ENCODE measurements around the gene RABAC1. TPM values are rescaled to one million over a fixed set of nuclear protein-coding genes. Genes with fewer than 3 reads are reported as not detected.

Gene RABAC1
- total and polyA plus RNA-seq, 2 of the 4 experiments (the other 2 are of a cell fraction) = 117 to 276 TPM

- Histone ChIP-seq H2BK20ac (ENCODE audit: low read depth, low read length) (no peak overlapping the region), H3K27ac (ENCODE audit: insufficient read depth, low read length) (no peak overlapping the region), H3K23ac (ENCODE audit: low read depth, low read length) (no peak overlapping the region), H2BK15ac (ENCODE audit: low read depth, low read length) (no peak overlapping the region), H3K79me1 (ENCODE audit: low read depth in 1 of 2, low read length in 2 of 2) (no peaks in the 10 kb centered on the region), H4K20me1 (ENCODE audit: insufficient read depth, low read length) (peaks cover 4% of the 10 kb centered on the region), H3K14ac (replicated peaks; ENCODE audit: low read depth, low read length) (no peak overlapping the region), H3K56ac (ENCODE audit: extremely low read depth, insufficient read depth, low read length) (no peak overlapping the region), H4K8ac (ENCODE audit: low read depth in 2 of 2, low read length in 2 of 2) (no peak overlapping the region), H4K91ac (ENCODE audit: insufficient read depth, low read depth, low read length) (no peak overlapping the region), H3K36me3 (ENCODE audit: control insufficient read depth, insufficient read depth, low read length) (no peaks in the 10 kb centered on the region), H3K18ac (ENCODE audit: low read depth, low read length) (no peak overlapping the region), H3K9ac (ENCODE audit: low read depth, low read length) (no peak overlapping the region), H3K9me3 (ENCODE audit: control insufficient read depth, insufficient read depth, low read length) (no peaks in the 10 kb centered on the region), H2AFZ (replicated peaks; ENCODE audit: low read length, poor library complexity) (no peak overlapping the region), H3K27me3 (ENCODE audit: control insufficient read depth, insufficient read depth, low read length) (peaks cover 44% of the 10 kb centered on the region), H2AK5ac (ENCODE audit: low read depth, low read length) (no peak overlapping the region), H4K5ac (ENCODE audit: low read depth, low read length) (no peak overlapping the region), H3K4ac (ENCODE audit: low read depth, low read length) (no peak overlapping the region), H3K9me1 (ENCODE audit: insufficient read depth, low read length) (no peaks in the 10 kb centered on the region), H2BK5ac (ENCODE audit: low read depth, low read length, poor library complexity, severe bottlenecking) (no peak overlapping the region), H3K4me3 (ENCODE audit: insufficient read depth, low read depth, low read length) (no peak overlapping the region), H3K4me1 (ENCODE audit: control insufficient read depth, insufficient read depth, low read length) (peaks cover 12% of the 10 kb centered on the region), H2AK9ac (replicated peaks; ENCODE audit: low read depth, low read length, poor library complexity) (peak overlapping the region; percentile 31), H3K4me2 (ENCODE audit: low read depth, low read length) (no peak overlapping the region), H2BK120ac (ENCODE audit: low read depth, low read length) (no peak overlapping the region)
- ATAC-seq (ENCODE audit: low read depth) (no peak), DNase-seq (no peak)
- ChIA-PET CTCF (interaction anchor here (0.6 to 1.2 kb wide), 2 partner anchors 15 to 63 kb away, joined by 3 to 4 read pairs; no protein-coding TSS in a partner anchor), POLR2A (ENCODE audit: unreplicated experiment) (no interaction called here)
- dilution Hi-C loops (cut with HindIII; ENCODE audit: low sequenced_read_pairs, unreplicated experiment) (no loop called here), intact Hi-C loops (cut with micrococcal nuclease) (no loop called here), in situ Hi-C loops (cut with MboI; ENCODE audit: low sequenced_read_pairs) (no loop called here)
- WGBS, 2 experiments (ENCODE audit: extremely low coverage in 2 of 2, insufficient read length in 1 of 2) = 70% methylated on average over 4 of the region's 15 CpGs; no CpG with 5 or more reads in 1 of the 2 experiments
- BruUV-seq (replicated peaks) = no TSS peak
- TF ChIP-seq MAZ (IDR thresholded peaks at IDR 0.05; ENCODE audit: borderline replicate concordance, low read depth, low read length) = no peak
- no peak for TF ChIP-seq RAD21 (IDR thresholded peaks at IDR 0.05; ENCODE audit: low read length)
- TF ChIP-seq SMC3 (IDR thresholded peaks at IDR 0.05; ENCODE audit: low read depth, low read length) = no peak
- no peak for TF ChIP-seq POLR2A (IDR thresholded peaks at IDR 0.05; ENCODE audit: low read depth, low read length)
- TF ChIP-seq, protein P1, sequence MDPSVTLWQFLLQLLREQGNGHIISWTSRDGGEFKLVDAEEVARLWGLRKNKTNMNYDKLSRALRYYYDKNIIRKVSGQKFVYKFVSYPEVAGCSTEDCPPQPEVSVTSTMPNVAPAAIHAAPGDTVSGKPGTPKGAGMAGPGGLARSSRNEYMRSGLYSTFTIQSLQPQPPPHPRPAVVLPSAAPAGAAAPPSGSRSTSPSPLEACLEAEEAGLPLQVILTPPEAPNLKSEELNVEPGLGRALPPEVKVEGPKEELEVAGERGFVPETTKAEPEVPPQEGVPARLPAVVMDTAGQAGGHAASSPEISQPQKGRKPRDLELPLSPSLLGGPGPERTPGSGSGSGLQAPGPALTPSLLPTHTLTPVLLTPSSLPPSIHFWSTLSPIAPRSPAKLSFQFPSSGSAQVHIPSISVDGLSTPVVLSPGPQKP (IDR thresholded peaks at IDR 0.05; ENCODE audit: borderline replicate concordance, low read depth, low read length) = no peak
- TF ChIP-seq NFE2L2 (IDR thresholded peaks at IDR 0.05; ENCODE audit: low read depth, low read length) = no peak
- TF ChIP-seq MXI1 (IDR thresholded peaks at IDR 0.05; ENCODE audit: borderline replicate concordance, low read depth, low read length) = no peak
- no peak for TF ChIP-seq MAFK (IDR thresholded peaks at IDR 0.05; ENCODE audit: low read depth, low read length)
- TF ChIP-seq RFX5 (IDR thresholded peaks at IDR 0.05; ENCODE audit: low read depth, low read length) = no peak
- no peak for TF ChIP-seq CHD1 (IDR thresholded peaks at IDR 0.05; ENCODE audit: low read depth, low read length)
- TF ChIP-seq BHLHE40 (IDR thresholded peaks at IDR 0.05; ENCODE audit: low read depth, low read length) = no peak
Observed at GRCh38 chr19:41936961-41937360, 22.2 kb downstream of the RABAC1 start.

Data from IMR-90 (cell line).